Measurements from ENCODE around the gene ADAMTSL1. TPM values are rescaled to one million over a fixed set of nuclear protein-coding genes. Genes with fewer than 3 reads are reported as not detected.

Gene ADAMTSL1
- total and polyA plus RNA-seq, 4 donors: 0.31 to 3.4 (median 1.9) TPM

DNA sequence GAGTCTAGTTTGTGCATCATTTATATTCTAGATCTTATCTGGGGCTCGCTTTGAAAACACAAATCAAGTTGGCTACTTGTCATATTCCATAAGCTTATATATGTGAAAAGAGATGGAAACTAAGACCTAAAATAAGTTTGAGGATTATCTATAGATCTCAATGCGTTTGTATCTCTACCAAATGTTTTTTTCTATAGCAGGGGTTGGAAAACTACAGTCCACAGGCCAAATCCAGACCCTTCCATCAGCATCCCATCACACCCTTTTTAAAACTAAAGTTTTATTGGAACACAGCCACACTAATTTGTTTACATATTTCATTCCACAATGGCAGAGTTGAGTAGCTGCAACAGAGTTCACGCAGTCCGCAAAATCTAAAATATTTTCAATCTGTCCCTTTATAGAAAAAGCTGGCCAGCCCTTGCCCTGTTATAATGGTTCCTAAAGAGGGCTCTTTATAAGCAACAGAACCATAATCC lies 230.0 kb downstream of the ADAMTSL1 start:
- Histone ChIP-seq H3K9ac (ENCODE audit: low read depth in 1 of 2, low read length in 2 of 2) (no peak overlapping the region), H3K27ac (ENCODE audit: low read depth in 1 of 2, low read length in 2 of 2) (no peak overlapping the region), H3K9me3 (ENCODE audit: control insufficient read depth in 4 of 4, low read length in 3 of 4) (no peaks in the 10 kb centered on the region), H3K4me1 (ENCODE audit: control insufficient read depth in 4 of 4, insufficient read depth in 4 of 4, low read length in 3 of 4) (peaks cover 0 to 6% (median 2%) of the 10 kb centered on the region in 4 donors), H3K36me3 (ENCODE audit: control insufficient read depth in 4 of 4, insufficient read depth in 3 of 4, low read depth in 1 of 4, low read length in 3 of 4) (no peaks in the 10 kb centered on the region), H3K27me3 (ENCODE audit: control insufficient read depth in 4 of 4, insufficient read depth in 4 of 4, low read length in 3 of 4) (no peaks in the 10 kb centered on the region), H3K4me3 (ENCODE audit: low read depth in 1 of 3, low read length in 3 of 3) (no peak overlapping the region)
- TF ChIP-seq JUND (IDR thresholded peaks at IDR 0.05): no peak
- TF ChIP-seq NR2F2 (IDR thresholded peaks at IDR 0.05): no peak
- TF ChIP-seq, protein P1, sequence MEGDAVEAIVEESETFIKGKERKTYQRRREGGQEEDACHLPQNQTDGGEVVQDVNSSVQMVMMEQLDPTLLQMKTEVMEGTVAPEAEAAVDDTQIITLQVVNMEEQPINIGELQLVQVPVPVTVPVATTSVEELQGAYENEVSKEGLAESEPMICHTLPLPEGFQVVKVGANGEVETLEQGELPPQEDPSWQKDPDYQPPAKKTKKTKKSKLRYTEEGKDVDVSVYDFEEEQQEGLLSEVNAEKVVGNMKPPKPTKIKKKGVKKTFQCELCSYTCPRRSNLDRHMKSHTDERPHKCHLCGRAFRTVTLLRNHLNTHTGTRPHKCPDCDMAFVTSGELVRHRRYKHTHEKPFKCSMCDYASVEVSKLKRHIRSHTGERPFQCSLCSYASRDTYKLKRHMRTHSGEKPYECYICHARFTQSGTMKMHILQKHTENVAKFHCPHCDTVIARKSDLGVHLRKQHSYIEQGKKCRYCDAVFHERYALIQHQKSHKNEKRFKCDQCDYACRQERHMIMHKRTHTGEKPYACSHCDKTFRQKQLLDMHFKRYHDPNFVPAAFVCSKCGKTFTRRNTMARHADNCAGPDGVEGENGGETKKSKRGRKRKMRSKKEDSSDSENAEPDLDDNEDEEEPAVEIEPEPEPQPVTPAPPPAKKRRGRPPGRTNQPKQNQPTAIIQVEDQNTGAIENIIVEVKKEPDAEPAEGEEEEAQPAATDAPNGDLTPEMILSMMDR (IDR thresholded peaks at IDR 0.05; ENCODE audit: low read depth, low read length, missing input control): no peak
- TF ChIP-seq, protein P2, sequence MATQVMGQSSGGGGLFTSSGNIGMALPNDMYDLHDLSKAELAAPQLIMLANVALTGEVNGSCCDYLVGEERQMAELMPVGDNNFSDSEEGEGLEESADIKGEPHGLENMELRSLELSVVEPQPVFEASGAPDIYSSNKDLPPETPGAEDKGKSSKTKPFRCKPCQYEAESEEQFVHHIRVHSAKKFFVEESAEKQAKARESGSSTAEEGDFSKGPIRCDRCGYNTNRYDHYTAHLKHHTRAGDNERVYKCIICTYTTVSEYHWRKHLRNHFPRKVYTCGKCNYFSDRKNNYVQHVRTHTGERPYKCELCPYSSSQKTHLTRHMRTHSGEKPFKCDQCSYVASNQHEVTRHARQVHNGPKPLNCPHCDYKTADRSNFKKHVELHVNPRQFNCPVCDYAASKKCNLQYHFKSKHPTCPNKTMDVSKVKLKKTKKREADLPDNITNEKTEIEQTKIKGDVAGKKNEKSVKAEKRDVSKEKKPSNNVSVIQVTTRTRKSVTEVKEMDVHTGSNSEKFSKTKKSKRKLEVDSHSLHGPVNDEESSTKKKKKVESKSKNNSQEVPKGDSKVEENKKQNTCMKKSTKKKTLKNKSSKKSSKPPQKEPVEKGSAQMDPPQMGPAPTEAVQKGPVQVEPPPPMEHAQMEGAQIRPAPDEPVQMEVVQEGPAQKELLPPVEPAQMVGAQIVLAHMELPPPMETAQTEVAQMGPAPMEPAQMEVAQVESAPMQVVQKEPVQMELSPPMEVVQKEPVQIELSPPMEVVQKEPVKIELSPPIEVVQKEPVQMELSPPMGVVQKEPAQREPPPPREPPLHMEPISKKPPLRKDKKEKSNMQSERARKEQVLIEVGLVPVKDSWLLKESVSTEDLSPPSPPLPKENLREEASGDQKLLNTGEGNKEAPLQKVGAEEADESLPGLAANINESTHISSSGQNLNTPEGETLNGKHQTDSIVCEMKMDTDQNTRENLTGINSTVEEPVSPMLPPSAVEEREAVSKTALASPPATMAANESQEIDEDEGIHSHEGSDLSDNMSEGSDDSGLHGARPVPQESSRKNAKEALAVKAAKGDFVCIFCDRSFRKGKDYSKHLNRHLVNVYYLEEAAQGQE (IDR thresholded peaks at IDR 0.05): no peak
- no peak for TF ChIP-seq FOXA2 (IDR thresholded peaks at IDR 0.05)
- no peak for TF ChIP-seq FOXA1 (IDR thresholded peaks at IDR 0.05)
- TF ChIP-seq, protein P3, sequence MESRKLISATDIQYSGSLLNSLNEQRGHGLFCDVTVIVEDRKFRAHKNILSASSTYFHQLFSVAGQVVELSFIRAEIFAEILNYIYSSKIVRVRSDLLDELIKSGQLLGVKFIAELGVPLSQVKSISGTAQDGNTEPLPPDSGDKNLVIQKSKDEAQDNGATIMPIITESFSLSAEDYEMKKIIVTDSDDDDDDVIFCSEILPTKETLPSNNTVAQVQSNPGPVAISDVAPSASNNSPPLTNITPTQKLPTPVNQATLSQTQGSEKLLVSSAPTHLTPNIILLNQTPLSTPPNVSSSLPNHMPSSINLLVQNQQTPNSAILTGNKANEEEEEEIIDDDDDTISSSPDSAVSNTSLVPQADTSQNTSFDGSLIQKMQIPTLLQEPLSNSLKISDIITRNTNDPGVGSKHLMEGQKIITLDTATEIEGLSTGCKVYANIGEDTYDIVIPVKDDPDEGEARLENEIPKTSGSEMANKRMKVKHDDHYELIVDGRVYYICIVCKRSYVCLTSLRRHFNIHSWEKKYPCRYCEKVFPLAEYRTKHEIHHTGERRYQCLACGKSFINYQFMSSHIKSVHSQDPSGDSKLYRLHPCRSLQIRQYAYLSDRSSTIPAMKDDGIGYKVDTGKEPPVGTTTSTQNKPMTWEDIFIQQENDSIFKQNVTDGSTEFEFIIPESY (IDR thresholded peaks at IDR 0.05): no peak
- TF ChIP-seq TAF1 (conservative IDR thresholded peaks at IDR 0.05): no peak
- TF ChIP-seq RXRA (IDR thresholded peaks at IDR 0.05): no peak
- TF ChIP-seq RAD21 (IDR thresholded peaks at IDR 0.05): no peak
- no peak for TF ChIP-seq YY1 (IDR thresholded peaks at IDR 0.05)
- TF ChIP-seq HNF4G (IDR thresholded peaks at IDR 0.05): no peak
- TF ChIP-seq SP1 (IDR thresholded peaks at IDR 0.05): no peak
- TF ChIP-seq, protein P4, sequence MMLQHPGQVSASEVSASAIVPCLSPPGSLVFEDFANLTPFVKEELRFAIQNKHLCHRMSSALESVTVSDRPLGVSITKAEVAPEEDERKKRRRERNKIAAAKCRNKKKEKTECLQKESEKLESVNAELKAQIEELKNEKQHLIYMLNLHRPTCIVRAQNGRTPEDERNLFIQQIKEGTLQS (IDR thresholded peaks at IDR 0.05): no peak
- no peak for TF ChIP-seq EGR1 (IDR thresholded peaks at IDR 0.05; ENCODE audit: low read depth in 2 of 2)
- TF ChIP-seq HNF4A (conservative IDR thresholded peaks at IDR 0.05): no peak
- no peak for TF ChIP-seq GABPA (IDR thresholded peaks at IDR 0.05 in 1 of 2, conservative IDR thresholded peaks at IDR 0.05 in 1 of 2)
- no peak for DNase-seq (ENCODE audit: low spot score)
- WGBS: 88% methylated on average over 4 of the region's 4 CpGs
